HCT116 (cell line): Measurements from ENCODE around the gene GFOD1.

Source experiments
- CTCF ChIP-seq, 3 experiments: fragments of 200-600 bp in 1 of 3; sonication (generic) in 1 of 3; IDR thresholded peaks in 2 of 3; conservative IDR thresholded peaks in 1 of 3; 2 replicates each; pipeline ENCODE4 v1.5.1; 2012 to 2017; ENCODE audit warnings: low read depth in 2 of 3, low read length in 2 of 3, antibody characterized with exemption in 1 of 3, borderline replicate concordance in 1 of 3, control low read depth in 1 of 3, mild to moderate bottlenecking in 1 of 3, mixed read lengths in 1 of 3, mixed run types in 1 of 3, moderate library complexity in 1 of 3; ENCODE audit not compliant: insufficient read depth in 1 of 3
- EZH2phosphoT487 ChIP-seq: fragments of 200-600 bp; IDR thresholded peaks from 2 replicates; pipeline ENCODE4 v1.6.1; 2018; ENCODE audit warnings: antibody characterized with exemption, borderline replicate concordance
- MAX ChIP-seq: IDR thresholded peaks from 2 replicates; pipeline ENCODE4 v1.6.1; 2012
- POLR2A ChIP-seq: IDR thresholded peaks from 2 replicates; pipeline ENCODE4 v1.7.0; 2011; ENCODE audit warnings: borderline replicate concordance; ENCODE audit not compliant: insufficient read depth, insufficient read length; ENCODE audit errors: extremely low read depth
- POLR2AphosphoS5 ChIP-seq: IDR thresholded peaks from 2 replicates; pipeline ENCODE4 v1.6.1; 2011; ENCODE audit warnings: mild to moderate bottlenecking, low read depth, low read length, moderate library complexity
- RAD21 ChIP-seq: IDR thresholded peaks from 2 replicates; pipeline ENCODE4 v1.6.1; 2012; ENCODE audit warnings: low read depth, mild to moderate bottlenecking
- REST ChIP-seq: IDR thresholded peaks from 2 replicates; pipeline ENCODE4 v1.6.1; 2012; ENCODE audit warnings: low read depth
- YY1 ChIP-seq: IDR thresholded peaks from 2 replicates; pipeline ENCODE4 v1.6.1; 2011; ENCODE audit warnings: low read length, low read depth, moderate library complexity, mild to moderate bottlenecking; ENCODE audit not compliant: insufficient replicate concordance; ENCODE audit errors: extremely low read depth
- ZBTB33 ChIP-seq: IDR thresholded peaks from 2 replicates; pipeline ENCODE4 v1.6.1; 2011; ENCODE audit warnings: mild to moderate bottlenecking, low read length, moderate library complexity; ENCODE audit not compliant: insufficient replicate concordance; ENCODE audit errors: extremely low read depth
- ZFX ChIP-seq: fragments of 450-650 bp; IDR thresholded peaks from 2 replicates; pipeline ENCODE4 v1.6.1; 2017

- TF ChIP-seq REST (no peak), CTCF (IDR thresholded peaks at IDR 0.05 in 2 of 3, conservative IDR thresholded peaks at IDR 0.05 in 1 of 3; ENCODE audit: borderline replicate concordance in 1 of 3, insufficient read depth in 1 of 3, low read depth in 2 of 3, low read length in 2 of 3) (no peak), ZFX (no peak), POLR2AphosphoS5 (no peak), YY1 (no peak), EZH2phosphoT487 (no peak), RAD21 (no peak), MAX (no peak), POLR2A (no peak), ZBTB33 (no peak)
Observed at GRCh38 chr6:13496513-13497190, 9.3 kb upstream of the GFOD1 start.
